ENCODE results near the gene ANGPTL7. TPM values are rescaled to one million over a fixed set of nuclear protein-coding genes. Genes with fewer than 3 reads are reported as not detected.

ANGPTL7 gene
- total and polyA plus RNA-seq, 2 of the 8 experiments (the other 6 are each of a cell fraction or from before 2014, with no cell fraction given), result not detected

- no peak for TF ChIP-seq MAX (IDR thresholded peaks at IDR 0.05)
- no peak for TF ChIP-seq ASH2L (IDR thresholded peaks at IDR 0.05; ENCODE audit: low read length)
- TF ChIP-seq SIN3A (conservative IDR thresholded peaks at IDR 0.05 in 1 of 2, IDR thresholded peaks at IDR 0.05 in 1 of 2; ENCODE audit: low read depth in 1 of 2, low read length in 2 of 2), result no peak
- no peak for TF ChIP-seq NRF1 (IDR thresholded peaks at IDR 0.05; ENCODE audit: low read depth, low read length)
- no peak for TF ChIP-seq GABPA (IDR thresholded peaks at IDR 0.05; ENCODE audit: borderline replicate concordance, insufficient read depth, low read length)
- TF ChIP-seq RAD21 (IDR thresholded peaks at IDR 0.05 in 1 of 2, conservative IDR thresholded peaks at IDR 0.05 in 1 of 2; ENCODE audit: low read depth in 2 of 2, low read length in 2 of 2), result no peak
- TF ChIP-seq JUND (IDR thresholded peaks at IDR 0.05; ENCODE audit: low read length), result no peak
Observed at GRCh38 chr1:11187931-11188330, 1.2 kb upstream of the ANGPTL7 start (continued).

All from H1 (cell line).